K562 (cell line): Measurements from ENCODE around the gene ZNF835. TPM values are rescaled to one million over a fixed set of nuclear protein-coding genes. Genes with fewer than 3 reads are reported as not detected.

Experiments used
- ATAC-seq: fragments of 200-7000 bp; cut with Tn5 transposase; 3 replicates; pipeline ENCODE4 v1.9.1; 2020; ENCODE audit warnings: moderate library complexity
- BruUV-seq: library from RNA; stranded (reverse); fragments of 400-500 nt; replicated peaks from 2 replicates; lab custom pipeline; 2021; lab: Mats Ljungman, UMichigan
- CTCF ChIA-PET: fragments of 300-600 bp; formaldehyde crosslinking; extraction: SDS; loops from one replicate; lab custom pipeline; 2021; ENCODE audit warnings: low intra/inter-chr PET ratio; lab: Yijun Ruan, JAX
- POLR2A ChIA-PET: fragments of 300-600, 350-650 bp; sonication (Branson Sonifier 250); formaldehyde crosslinking; extraction: SDS; loops from one replicate; lab custom pipeline; 2021; ENCODE audit warnings: antibody characterized with exemption, inconsistent platforms; lab: Yijun Ruan, JAX
- DNase-seq, 4 experiments: peaks; one replicate each; pipeline versions ENCODE4 v3.0.0 to v3.0.0-alpha.2; 2011 to 2018; ENCODE audit warnings: low spot score in 3 of 4, mixed read lengths in 3 of 4; ENCODE audit errors: extremely low read depth in 1 of 4
- FAIRE-seq: peaks from 2 replicates; lab custom pipeline; 2011; peaks lifted over from hg19 to GRCh38; lab: Jason Lieb, UNC
- H2AFZ ChIP-seq: 2 replicates; pipeline ENCODE4 v1.6.0; 2011; ENCODE audit warnings: low read depth, low read length, control low read depth, inconsistent platforms
- H3K27ac ChIP-seq: fragments of 200-600 bp; 3 replicates; pipeline ENCODE4 v1.8.0; 2011; ENCODE audit warnings: low read depth, mild to moderate bottlenecking, control low read depth, inconsistent platforms, low read length, moderate library complexity, mixed read lengths; ENCODE audit errors: extremely low read depth
- H3K27me3 ChIP-seq, 2 experiments: fragments of 300-600 bp in 1 of 2; 2 replicates in 1 of 2; 3 replicates in 1 of 2; pipeline versions ENCODE4 v1.6.0 to v1.8.0; 2011; ENCODE audit warnings: inconsistent platforms in 2 of 2, low read length in 2 of 2, mild to moderate bottlenecking in 1 of 2, mixed read lengths in 1 of 2, moderate library complexity in 1 of 2; ENCODE audit not compliant: control insufficient read depth in 2 of 2, insufficient read depth in 2 of 2
- H3K36me3 ChIP-seq: fragments of 300-600 bp; 3 replicates; pipeline ENCODE4 v1.8.0; 2011; ENCODE audit warnings: mild to moderate bottlenecking, low read length, inconsistent platforms; ENCODE audit not compliant: control insufficient read depth, insufficient read depth
- H3K4me1 ChIP-seq, 2 experiments: fragments of 200-600 bp in 1 of 2; replicated peaks in 1 of 2; 2 replicates in 1 of 2; 3 replicates in 1 of 2; pipeline versions ENCODE4 v1.5.1 to v1.8.0; 2011; ENCODE audit warnings: inconsistent platforms in 2 of 2, low read length in 2 of 2, mild to moderate bottlenecking in 1 of 2, mixed read lengths in 1 of 2, moderate library complexity in 1 of 2; ENCODE audit not compliant: control insufficient read depth in 2 of 2, insufficient read depth in 2 of 2
- H3K4me2 ChIP-seq: 2 replicates; pipeline ENCODE4 v1.6.1; 2011; ENCODE audit warnings: low read length, control low read depth, inconsistent platforms, mixed read lengths; ENCODE audit not compliant: insufficient read depth
- H3K4me3 ChIP-seq: fragments of 200-600 bp; sonication (generic), shearing (Covaris generic); 2 replicates; pipeline ENCODE4 v1.5.1; 2016; ENCODE audit warnings: control low read depth, inconsistent platforms
- H3K79me2 ChIP-seq: fragments of 200-600 bp; 3 replicates; pipeline ENCODE4 v1.8.0; 2011; ENCODE audit warnings: low read length, inconsistent platforms; ENCODE audit not compliant: control insufficient read depth, insufficient read depth
- H3K9ac ChIP-seq, 2 experiments: 2 replicates each; pipeline versions ENCODE4 v1.6.0 to v1.6.1; 2011; ENCODE audit warnings: low read depth in 2 of 2, low read length in 2 of 2, control low read depth in 1 of 2, inconsistent platforms in 1 of 2, mild to moderate bottlenecking in 1 of 2, mixed read lengths in 1 of 2; ENCODE audit not compliant: insufficient read depth in 1 of 2
- H3K9me1 ChIP-seq: one replicate; pipeline ENCODE4 v1.6.0; 2011; ENCODE audit warnings: inconsistent platforms, mild to moderate bottlenecking, low read length, moderate library complexity; ENCODE audit not compliant: control insufficient read depth, insufficient read depth
- H3K9me3 ChIP-seq: replicated peaks from 2 replicates; pipeline ENCODE4 v1.5.1; 2011; ENCODE audit warnings: low read depth, low read length, inconsistent platforms; ENCODE audit not compliant: control insufficient read depth, insufficient read depth
- H4K20me1 ChIP-seq: replicated peaks from 2 replicates; pipeline ENCODE4 v1.6.1; 2011; ENCODE audit warnings: low read length, inconsistent platforms, mixed read lengths; ENCODE audit not compliant: control insufficient read depth, insufficient read depth
- E2F3 ChIP-seq: fragments of 250-450 bp; sonication (Bioruptor Pico); IDR thresholded peaks from 2 replicates; pipeline ENCODE4 v1.4.0; 2020; ENCODE audit warnings: mild to moderate bottlenecking
- HNRNPL ChIP-seq: fragments of 200-400 bp; formaldehyde crosslinking; IDR thresholded peaks from 2 replicates; pipeline ENCODE4 v1.6.1; 2017; ENCODE audit warnings: low read depth, mild to moderate bottlenecking, low read length
- MEF2A ChIP-seq: IDR thresholded peaks from 2 replicates; pipeline ENCODE4 v1.6.1; 2011; ENCODE audit warnings: low read depth, mild to moderate bottlenecking, low read length, moderate library complexity; ENCODE audit not compliant: control insufficient read depth
- PHF20 ChIP-seq: fragments of 450-650 bp; IDR thresholded peaks from 2 replicates; pipeline ENCODE4 v1.6.1; 2018; ENCODE audit not compliant: partially characterized antibody
- PTTG1 ChIP-seq: fragments of 450-650 bp; IDR thresholded peaks from 2 replicates; pipeline ENCODE4 v1.6.1; 2016; ENCODE audit warnings: low read depth, mild to moderate bottlenecking, missing genetic modification characterization, missing compliant biosample characterization
- SREBF1 ChIP-seq: fragments of 150-350 bp; IDR thresholded peaks from 2 replicates; pipeline ENCODE4 v1.6.1; 2014; ENCODE audit warnings: antibody characterized with exemption, low read depth, low read length, borderline replicate concordance
- ZFX ChIP-seq: sonication (generic); formaldehyde crosslinking; IDR thresholded peaks from 2 replicates; pipeline ENCODE4 v1.8.0; 2022; ENCODE audit warnings: mild to moderate bottlenecking, missing genetic modification reagents, moderate library complexity
- ZNF143 ChIP-seq: sonication (generic); formaldehyde crosslinking; IDR thresholded peaks from 2 replicates; pipeline ENCODE4 v1.9.0; 2022; ENCODE audit warnings: mild to moderate bottlenecking, missing genetic modification reagents
- ZNF586 ChIP-seq: fragments of 450-650 bp; formaldehyde crosslinking; conservative IDR thresholded peaks from 2 replicates; pipeline ENCODE4 v1.4.0; 2020; ENCODE audit warnings: mild to moderate bottlenecking, moderate library complexity
- WGBS: fragments of 100-300 bp; shearing (Covaris generic); methylation state at CpG from one replicate; pipeline ENCODE4 v1.1.6; 2016; ENCODE audit warnings: low coverage, mixed read lengths; ENCODE audit not compliant: insufficient coverage; ENCODE audit errors: missing lambda C conversion rate; 5-methylcytosine and 5-hydroxymethylcytosine counted together
- in situ Hi-C: fragments of 300-500 bp; cut with MboI; formaldehyde crosslinking; loops from 4 replicates; pipeline ENCODE4 v1.15.0; 2018; ENCODE audit warnings: inconsistent platforms, mixed read lengths
- intact Hi-C: fragments of 100-400 bp; cut with micrococcal nuclease; formaldehyde crosslinking; loops from 2 replicates; pipeline ENCODE4 v1.14.2; 2022
- polyA plus RNA-seq, 8 experiments: library from polyadenylated mRNA; depleted of rRNA in 4 of 8; stranded (reverse) in 5 of 8; unstranded in 3 of 8; fragments of >200 nt; fragmentation: Nextera tagmentation in 2 of 8; fragmentation: Illumina TruSeq in 1 of 8; extraction: Ambion mirVana in 2 of 8; extraction: Trizol in 1 of 8; gene quantifications; 2 replicates each; pipeline versions ENCODE4 v1.2.1 to v1.2.3, GENCODE V29; 2011 to 2014; ENCODE audit warnings: inconsistent platforms in 1 of 8, missing spikeins in 1 of 8
- total RNA-seq, 7 experiments: library from RNA; depleted of rRNA in 6 of 7; stranded (reverse); fragments of >200 nt in 6 of 7; fragmentation: Illumina TruSeq in 2 of 7; extraction: Trizol in 2 of 7; gene quantifications; 2 replicates each; pipeline versions ENCODE4 v1.2.1 to v1.2.3, GENCODE V29; 2011 to 2021; ENCODE audit warnings: low replicate concordance in 1 of 7

ZNF835 gene
- total and polyA plus RNA-seq, 9 of the 15 experiments (the other 6 are each of a cell fraction or from before 2014, with no cell fraction given): not detected

DNA sequence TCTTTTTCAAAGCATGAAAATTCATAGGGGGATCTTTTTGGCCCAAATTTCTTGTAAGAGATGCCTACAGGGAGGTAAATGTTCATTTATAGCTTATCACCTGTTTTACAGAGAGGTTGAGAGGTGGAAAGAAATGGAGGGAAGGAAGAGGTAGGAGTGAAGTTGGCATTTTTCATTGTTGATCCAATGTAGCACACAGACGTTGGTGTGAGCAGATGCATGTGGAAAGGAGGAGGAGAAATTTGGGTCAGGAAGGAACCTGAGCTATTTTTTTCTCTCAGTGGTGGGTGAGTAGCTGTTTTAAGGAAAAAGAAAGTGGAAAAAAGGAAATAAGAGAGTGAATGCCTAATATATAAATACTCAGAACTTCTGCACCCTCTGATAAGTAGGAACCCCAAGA is 38.5 kb downstream of the ZNF835 start:
- WGBS: 0% methylated on average over 1 of the region's 1 CpG
- ChIA-PET CTCF (no interaction called here), POLR2A (no interaction called here)
- intact Hi-C loops (no loop called here), in situ Hi-C loops (no loop called here)
- Histone ChIP-seq H4K20me1 (no peaks in the 10 kb centered on the region), H3K4me1 (no peaks in the 10 kb centered on the region), H3K27ac (no peak overlapping the region), H3K4me3 (no peak overlapping the region), H3K79me2 (no peaks in the 10 kb centered on the region), H3K9ac (no peak overlapping the region), H3K9me3 (peaks cover 1% of the 10 kb centered on the region; the same call in 1 of the 2 replicates), H3K27me3 (no peaks in the 10 kb centered on the region), H2AFZ (no peak overlapping the region), H3K36me3 (no peaks in the 10 kb centered on the region), H3K9me1 (no peaks in the 10 kb centered on the region), H3K4me2 (no peak overlapping the region)
- FAIRE-seq (no peak), ATAC-seq (no peak), DNase-seq (no peak)
- TF ChIP-seq ZNF586 (CRISPR knock-in tag) (no peak), PTTG1 (tag) (no peak), ZNF143 (CRISPR knock-in tag) (no peak), PHF20 (no peak), HNRNPL (no peak), MEF2A (no peak), E2F3 (CRISPR knock-in tag) (no peak), SREBF1 (no peak), ZFX (CRISPR knock-in tag) (no peak)
- BruUV-seq: no TSS peak
